T-helper 2 cell (primary cell): ENCODE results near the gene ITGAX.
"Not testable (repeated sequence)": the region's sequence is repeated elsewhere in the genome, so short reads cannot be mapped to it uniquely, and the experiment has no call there.

Source experiments
- DNase-seq, 5 experiments: peaks; one replicate each; pipeline versions ENCODE4 v3.0.0 to v3.0.0-alpha.2; 2012 to 2022

Gene ITGAX

GRCh38 chr16:31411024-31411844 is 56.3 kb downstream of the ITGAX start:
- DNase-seq, result no peak

- no peak for DNase-seq
Measured at GRCh38 chr16:31412750-31413149, 57.8 kb downstream of the ITGAX start.

GRCh38 chr16:31413381-31413780 is 58.4 kb downstream of the ITGAX start:
- no peak for DNase-seq

- DNase-seq, result no peak
Measured at GRCh38 chr16:31413943-31414342, 59.0 kb downstream of the ITGAX start.

GRCh38 chr16:31414706-31415105 is 59.7 kb downstream of the ITGAX start:
- peak in 1 of 5 experiments; percentile 78 for DNase-seq

GRCh38 chr16:31416371-31416770 is 61.4 kb downstream of the ITGAX start:
- no peak for DNase-seq

- not testable (repeated sequence) for DNase-seq
Measured at GRCh38 chr16:31417036-31417435, 62.1 kb downstream of the ITGAX start.

GRCh38 chr16:31417916-31418315 is 62.9 kb downstream of the ITGAX start:
- no peak for DNase-seq

GRCh38 chr16:31420037-31420436 is 65.1 kb downstream of the ITGAX start:
- peak in 1 of 5 experiments; percentile 68 for DNase-seq

GRCh38 chr16:31421587-31421986 is 66.6 kb downstream of the ITGAX start:
- peak in 2 of 5 experiments; percentile 65 to 95 for DNase-seq

GRCh38 chr16:31423241-31423640 is 68.3 kb downstream of the ITGAX start:
- peak in 1 of 5 experiments; percentile 31 for DNase-seq

GRCh38 chr16:31423801-31424200 is 68.8 kb downstream of the ITGAX start:
- DNase-seq, result no peak

GRCh38 chr16:31427441-31428278 is 72.7 kb downstream of the ITGAX start:
- peak; percentile 18 to 69 (median 57) for DNase-seq

- DNase-seq, result no peak
Measured at GRCh38 chr16:31428279-31428597, 73.3 kb downstream of the ITGAX start, which contains the start of gene COX6A2. Gene COX6A2, minus strand, starts transcription at chr16:31428360. Its CDS starts 35 bp downstream, at chr16:31428325.

- DNase-seq, result no peak
Measured at GRCh38 chr16:31428638-31429247, 73.8 kb downstream of the ITGAX start.

- peak in 1 of 5 experiments; percentile 35 for DNase-seq
Measured at GRCh38 chr16:31429314-31429713, 74.3 kb downstream of the ITGAX start.

- no peak for DNase-seq
Measured at GRCh38 chr16:31429796-31430195, 74.8 kb downstream of the ITGAX start.

GRCh38 chr16:31430380-31431052 is 75.5 kb downstream of the ITGAX start:
- DNase-seq, result peak in 1 of 5 experiments; percentile 24
